Effector memory CD4-positive, alpha-beta T cell (primary cell): ENCODE measurements around the gene DCTD.

ENCODE experiments used
- DNase-seq, 3 donors: peaks; one replicate each; pipeline ENCODE4 v3.0.0-alpha.2; 2020
- H3K27ac ChIP-seq: 2 replicates; pipeline ENCODE4 v1.7.0; 2013; ENCODE audit warnings: mild to moderate bottlenecking, low read length, moderate library complexity; ENCODE audit not compliant: insufficient read depth, poor library complexity, severe bottlenecking
- H3K27me3 ChIP-seq: replicated peaks from 2 replicates; pipeline ENCODE4 v1.7.0; 2013; ENCODE audit warnings: mild to moderate bottlenecking, low read length; ENCODE audit not compliant: insufficient read depth, control insufficient read depth, poor library complexity, severe bottlenecking
- H3K36me3 ChIP-seq: 2 replicates; pipeline ENCODE4 v1.7.0; 2013; ENCODE audit warnings: mild to moderate bottlenecking, low read length, moderate library complexity; ENCODE audit not compliant: control insufficient read depth, insufficient read depth
- H3K4me1 ChIP-seq: 2 replicates; pipeline ENCODE4 v1.7.0; 2013; ENCODE audit warnings: low read length, mild to moderate bottlenecking; ENCODE audit not compliant: control insufficient read depth, insufficient read depth, poor library complexity, severe bottlenecking
- H3K4me3 ChIP-seq: 2 replicates; pipeline ENCODE4 v1.7.0; 2013; ENCODE audit warnings: low read length, low read depth, mild to moderate bottlenecking; ENCODE audit not compliant: insufficient read depth, poor library complexity, severe bottlenecking
- H3K9me3 ChIP-seq: 2 replicates; pipeline ENCODE4 v1.7.0; 2013; ENCODE audit warnings: mild to moderate bottlenecking, low read length, moderate library complexity; ENCODE audit not compliant: control insufficient read depth

The DCTD gene

DNA sequence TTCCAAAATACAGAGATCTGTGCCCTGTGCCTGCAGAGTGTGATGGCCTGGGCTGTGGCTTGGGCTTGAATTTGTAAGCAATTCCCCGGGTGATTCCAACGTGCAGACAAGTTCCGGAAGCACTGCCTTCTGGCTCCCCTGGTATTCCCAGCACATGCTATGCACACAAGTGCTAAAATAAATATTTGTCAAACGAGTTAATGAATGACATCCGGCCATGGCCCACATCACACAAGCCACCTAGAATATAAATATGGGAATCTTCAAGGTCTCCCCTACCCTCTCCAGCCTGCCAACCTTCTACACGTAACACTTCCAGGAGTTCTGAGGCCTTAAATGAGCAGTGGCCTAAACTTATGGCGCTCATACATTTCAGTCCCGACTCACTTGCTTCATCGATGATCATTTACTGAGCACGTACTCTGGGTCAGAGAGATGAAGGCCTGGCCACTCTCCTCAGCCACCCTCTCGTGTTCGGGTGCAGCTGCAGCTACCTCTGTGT lies 21.3 kb downstream of the DCTD start:
- Histone ChIP-seq H3K27ac (no peak overlapping the region), H3K9me3 (no peaks in the 10 kb centered on the region), H3K4me3 (no peak overlapping the region), H3K27me3 (no peaks in the 10 kb centered on the region), H3K4me1 (no peaks in the 10 kb centered on the region), H3K36me3 (peaks cover 53% of the 10 kb centered on the region)
- DNase-seq, result no peak

- Histone ChIP-seq H3K27ac (no peak overlapping the region), H3K4me3 (no peak overlapping the region), H3K9me3 (no peaks in the 10 kb centered on the region), H3K4me1 (no peaks in the 10 kb centered on the region), H3K36me3 (peaks cover 61% of the 10 kb centered on the region), H3K27me3 (no peaks in the 10 kb centered on the region)
- DNase-seq, result no peak
These were observed 22.4 kb downstream of the DCTD start for GRCh38 chr4:182894681-182895275.

GRCh38 chr4:182893474-182894080 lies 23.6 kb downstream of the DCTD start:
- Histone ChIP-seq H3K27me3 (no peaks in the 10 kb centered on the region), H3K27ac (no peak overlapping the region), H3K9me3 (no peaks in the 10 kb centered on the region), H3K4me3 (no peak overlapping the region), H3K36me3 (peaks cover 73% of the 10 kb centered on the region), H3K4me1 (no peaks in the 10 kb centered on the region)
- DNase-seq, result no peak

- Histone ChIP-seq H3K27me3 (no peaks in the 10 kb centered on the region), H3K27ac (no peak overlapping the region), H3K4me1 (no peaks in the 10 kb centered on the region), H3K4me3 (no peak overlapping the region), H3K9me3 (no peaks in the 10 kb centered on the region), H3K36me3 (peaks cover 72% of the 10 kb centered on the region)
- no peak for DNase-seq
These were observed 24.1 kb downstream of the DCTD start for GRCh38 chr4:182893047-182893446.

DNA sequence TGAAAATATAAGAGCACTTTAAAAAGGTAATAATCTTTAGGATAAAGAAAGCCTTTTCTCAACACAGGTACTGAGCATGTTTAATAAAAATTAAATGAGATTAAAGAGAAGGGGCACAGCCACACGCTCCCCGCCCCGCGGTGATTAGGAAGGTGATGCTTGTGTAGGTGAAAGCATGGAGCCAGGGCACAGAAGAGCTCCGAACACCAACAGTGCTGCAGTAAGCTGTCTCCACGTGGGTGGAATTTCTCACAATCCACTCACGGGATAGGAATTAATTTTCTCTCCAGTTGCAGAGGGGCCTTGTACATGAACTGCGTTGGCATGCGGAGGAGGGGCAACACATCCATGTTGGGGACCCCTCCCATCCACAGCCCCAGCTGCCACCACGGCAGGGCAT lies 27.0 kb downstream of the DCTD start:
- H3K36me3 ChIP-seq, result peaks cover 80% of the 10 kb centered on the region

GRCh38 chr4:182888891-182889290 lies 28.3 kb downstream of the DCTD start:
- DNase-seq, result no peak
- Histone ChIP-seq H3K4me3 (no peak overlapping the region), H3K36me3 (peaks cover 72% of the 10 kb centered on the region), H3K27me3 (no peaks in the 10 kb centered on the region), H3K27ac (no peak overlapping the region), H3K4me1 (no peaks in the 10 kb centered on the region), H3K9me3 (no peaks in the 10 kb centered on the region)

More for the DNA sequence above, 27.0 kb downstream of the DCTD start:
- H3K27me3 ChIP-seq, result no peaks in the 10 kb centered on the region
- H3K4me1 ChIP-seq, result no peaks in the 10 kb centered on the region
- DNase-seq, result no peak
- no peak overlapping the region for H3K27ac ChIP-seq
- no peaks in the 10 kb centered on the region for H3K9me3 ChIP-seq
- H3K4me3 ChIP-seq, result no peak overlapping the region

GRCh38 chr4:182886768-182887167 lies 30.4 kb downstream of the DCTD start:
- no peaks in the 10 kb centered on the region for H3K27me3 ChIP-seq
- no peak for DNase-seq
- peaks cover 58% of the 10 kb centered on the region for H3K36me3 ChIP-seq

DNA sequence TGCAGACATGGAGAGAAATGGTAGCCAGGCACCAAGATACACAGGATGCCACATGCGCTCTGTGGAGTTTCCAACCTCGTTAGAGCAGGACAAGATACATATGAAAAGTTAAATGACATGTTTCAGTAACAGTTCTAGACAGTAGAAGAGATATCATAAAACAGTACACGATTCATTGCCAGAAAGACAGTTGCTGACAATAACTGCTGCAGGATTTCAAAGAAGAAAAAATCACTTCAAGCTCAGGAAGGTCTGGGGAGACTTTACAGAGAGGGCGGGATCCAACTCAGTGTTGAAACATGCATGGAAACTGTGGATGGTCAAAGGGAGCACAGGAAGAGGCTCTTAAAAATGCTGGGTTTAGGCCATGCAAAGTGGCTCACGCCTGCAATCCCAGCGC lies 31.0 kb downstream of the DCTD start:
- no peak overlapping the region for H3K27ac ChIP-seq
- H3K9me3 ChIP-seq, result no peaks in the 10 kb centered on the region
- no peak for DNase-seq
- H3K27me3 ChIP-seq, result no peaks in the 10 kb centered on the region
- H3K36me3 ChIP-seq, result peaks cover 53% of the 10 kb centered on the region
- H3K4me3 ChIP-seq, result no peak overlapping the region
- H3K4me1 ChIP-seq, result no peaks in the 10 kb centered on the region

More at GRCh38 chr4:182886768-182887167, 30.4 kb downstream of the DCTD start:
- H3K27ac ChIP-seq, result no peak overlapping the region
- no peaks in the 10 kb centered on the region for H3K4me1 ChIP-seq
- no peaks in the 10 kb centered on the region for H3K9me3 ChIP-seq
- no peak overlapping the region for H3K4me3 ChIP-seq

- no peak overlapping the region for H3K4me3 ChIP-seq
- no peaks in the 10 kb centered on the region for H3K4me1 ChIP-seq
- no peaks in the 10 kb centered on the region for H3K9me3 ChIP-seq
- peaks cover 48% of the 10 kb centered on the region for H3K36me3 ChIP-seq
- no peaks in the 10 kb centered on the region for H3K27me3 ChIP-seq
- no peak for DNase-seq
- no peak overlapping the region for H3K27ac ChIP-seq
These were observed 31.5 kb downstream of the DCTD start for GRCh38 chr4:182885738-182886077.

DNA sequence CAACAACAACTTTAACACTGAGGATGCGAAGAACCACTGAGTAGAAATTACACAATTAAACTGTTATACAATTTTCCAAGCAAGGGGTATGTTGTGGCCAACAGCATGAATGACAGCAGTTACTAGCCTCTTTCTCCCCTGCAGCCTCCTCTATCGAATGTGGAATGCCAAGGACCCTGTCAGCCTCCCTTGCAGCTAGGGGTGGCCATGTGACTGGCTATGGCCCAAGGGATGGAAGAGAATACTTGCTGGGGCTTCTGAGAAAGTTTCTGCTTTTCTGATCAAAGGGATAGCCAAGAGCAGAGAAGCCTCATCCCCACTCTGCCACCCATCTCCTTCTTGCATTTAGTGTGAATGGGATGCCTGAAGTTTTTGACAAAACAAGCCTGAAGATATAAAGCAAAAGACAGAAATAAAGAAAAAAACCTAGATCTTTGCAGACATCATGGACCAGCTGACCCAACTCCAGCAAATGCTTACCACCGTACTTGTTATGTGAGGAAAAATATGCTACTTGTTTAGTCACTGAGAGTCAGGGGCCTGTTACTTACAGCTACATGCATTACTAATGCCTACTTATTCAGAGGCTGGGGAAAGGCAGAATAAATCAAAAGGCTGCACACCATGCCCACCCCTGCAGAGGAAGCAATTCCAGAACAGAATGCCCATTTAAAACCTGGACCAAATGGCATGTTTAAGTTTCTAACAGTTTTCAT lies 32.0 kb downstream of the DCTD start:
- H3K9me3 ChIP-seq, result no peaks in the 10 kb centered on the region
- no peak for DNase-seq
- no peaks in the 10 kb centered on the region for H3K27me3 ChIP-seq
- H3K36me3 ChIP-seq, result peaks cover 42% of the 10 kb centered on the region
- no peak overlapping the region for H3K4me3 ChIP-seq
- no peaks in the 10 kb centered on the region for H3K4me1 ChIP-seq
- H3K27ac ChIP-seq, result no peak overlapping the region
